Measurements from ENCODE around the gene ICAM1. TPM values are rescaled to one million over a fixed set of nuclear protein-coding genes. Genes with fewer than 3 reads are reported as not detected.

Gene ICAM1, protein sequence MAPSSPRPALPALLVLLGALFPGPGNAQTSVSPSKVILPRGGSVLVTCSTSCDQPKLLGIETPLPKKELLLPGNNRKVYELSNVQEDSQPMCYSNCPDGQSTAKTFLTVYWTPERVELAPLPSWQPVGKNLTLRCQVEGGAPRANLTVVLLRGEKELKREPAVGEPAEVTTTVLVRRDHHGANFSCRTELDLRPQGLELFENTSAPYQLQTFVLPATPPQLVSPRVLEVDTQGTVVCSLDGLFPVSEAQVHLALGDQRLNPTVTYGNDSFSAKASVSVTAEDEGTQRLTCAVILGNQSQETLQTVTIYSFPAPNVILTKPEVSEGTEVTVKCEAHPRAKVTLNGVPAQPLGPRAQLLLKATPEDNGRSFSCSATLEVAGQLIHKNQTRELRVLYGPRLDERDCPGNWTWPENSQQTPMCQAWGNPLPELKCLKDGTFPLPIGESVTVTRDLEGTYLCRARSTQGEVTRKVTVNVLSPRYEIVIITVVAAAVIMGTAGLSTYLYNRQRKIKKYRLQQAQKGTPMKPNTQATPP
- polyA plus RNA-seq (2012; rRNA removed) = 14.5 and 14.8 TPM in 2 replicates
- 7.0 and 9.5 TPM in 2 replicates for polyA plus RNA-seq (2012; cell fraction: cytosol; rRNA removed)
- 27.0 and 35.4 TPM in 2 replicates for polyA plus RNA-seq (2012; cell fraction: nucleus; rRNA removed)

DNA sequence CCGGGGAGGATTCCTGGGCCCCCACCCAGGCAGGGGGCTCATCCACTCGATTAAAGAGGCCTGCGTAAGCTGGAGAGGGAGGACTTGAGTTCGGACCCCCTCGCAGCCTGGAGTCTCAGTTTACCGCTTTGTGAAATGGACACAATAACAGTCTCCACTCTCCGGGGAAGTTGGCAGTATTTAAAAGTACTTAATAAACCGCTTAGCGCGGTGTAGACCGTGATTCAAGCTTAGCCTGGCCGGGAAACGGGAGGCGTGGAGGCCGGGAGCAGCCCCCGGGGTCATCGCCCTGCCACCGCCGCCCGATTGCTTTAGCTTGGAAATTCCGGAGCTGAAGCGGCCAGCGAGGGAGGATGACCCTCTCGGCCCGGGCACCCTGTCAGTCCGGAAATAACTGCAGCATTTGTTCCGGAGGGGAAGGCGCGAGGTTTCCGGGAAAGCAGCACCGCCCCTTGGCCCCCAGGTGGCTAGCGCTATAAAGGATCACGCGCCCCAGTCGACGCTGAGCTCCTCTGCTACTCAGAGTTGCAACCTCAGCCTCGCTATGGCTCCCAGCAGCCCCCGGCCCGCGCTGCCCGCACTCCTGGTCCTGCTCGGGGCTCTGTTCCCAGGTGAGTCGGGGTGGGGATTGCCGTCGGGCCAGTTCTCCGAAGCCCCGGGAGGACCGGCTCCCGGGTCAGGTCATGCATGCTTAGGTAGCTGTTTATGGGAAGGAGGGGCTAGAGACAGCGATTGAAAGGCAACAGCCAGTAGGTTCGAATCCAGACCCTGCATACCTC lies at the start of gene ICAM1:
Gene ICAM1, plus strand, starts transcription at position 505 of the 779 bp plus-strand sequence. Its CDS starts 40 bp downstream, at position 545.
- DNase-seq = peak; percentile 52
- ChIA-PET POLR2A (interaction anchor here (1.0 to 1.4 kb wide), 2 partner anchors 44 to 46 kb away, joined by 3 to 5 read pairs; no protein-coding TSS in a partner anchor), CTCF (interaction anchor here (0.6 to 17.2 kb wide), 24 partner anchors 8 to 338 kb away, joined by 3 to 596 read pairs (median 7); partner anchors contain the start of genes CDC37, FDX2, ICAM4 and ICAM5)
- peaks cover 2% of the 10 kb centered on the region for H3F3A ChIP-seq (replicated peaks; ENCODE audit: insufficient read depth)
- no peaks in the 10 kb centered on the region for H3K36me3 ChIP-seq (replicated peaks in 1 of 2; ENCODE audit: control insufficient read depth in 1 of 2, insufficient read depth in 2 of 2, low read length in 1 of 2)
- no peaks in the 10 kb centered on the region for H3K79me2 ChIP-seq (ENCODE audit: insufficient read depth)
- peak within 1 kb of the TSS; percentile 59 for H3K4me2 ChIP-seq
- H3K4me1 ChIP-seq (ENCODE audit: control insufficient read depth in 1 of 2, insufficient read depth in 2 of 2, low read depth in 1 of 2, low read length in 1 of 2) = peaks cover 0 to 4% of the 10 kb centered on the region in 2 experiments; a peak in 2 of 4 replicates
- H3K9me3 ChIP-seq = no peaks in the 10 kb centered on the region
- TF ChIP-seq JUND (IDR thresholded peaks at IDR 0.05) = no peak
- TF ChIP-seq GABPA (IDR thresholded peaks at IDR 0.05; ENCODE audit: low read depth) = peak; percentile 60
- no peak for TF ChIP-seq FOSL2 (IDR thresholded peaks at IDR 0.05; ENCODE audit: borderline replicate concordance, low read depth)
- TF ChIP-seq, protein P1, sequence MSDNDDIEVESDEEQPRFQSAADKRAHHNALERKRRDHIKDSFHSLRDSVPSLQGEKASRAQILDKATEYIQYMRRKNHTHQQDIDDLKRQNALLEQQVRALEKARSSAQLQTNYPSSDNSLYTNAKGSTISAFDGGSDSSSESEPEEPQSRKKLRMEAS (IDR thresholded peaks at IDR 0.05; ENCODE audit: low read depth) = peak; percentile 85; the same call in 1 of the 2 replicates
- TF ChIP-seq USF1 (IDR thresholded peaks at IDR 0.05; ENCODE audit: borderline replicate concordance, low read depth) = peak; percentile 23; the same call in 1 of the 2 replicates
- TF ChIP-seq MEF2A (IDR thresholded peaks at IDR 0.05; ENCODE audit: borderline replicate concordance, low read depth) = no peak
- no peak for TF ChIP-seq PBX3 (IDR thresholded peaks at IDR 0.05)
- TF ChIP-seq RXRA (IDR thresholded peaks at IDR 0.05; ENCODE audit: borderline replicate concordance, low read depth) = peak; percentile 19; the same call in 1 of the 2 replicates
- TF ChIP-seq EP300 (IDR thresholded peaks at IDR 0.05; ENCODE audit: borderline replicate concordance in 1 of 2, low read depth in 1 of 2, low read length in 1 of 2) = no peak
- TF ChIP-seq SIN3A (IDR thresholded peaks at IDR 0.05; ENCODE audit: borderline replicate concordance, low read depth, low read length) = no peak; the same call in 1 of the 2 replicates
- no peak for TF ChIP-seq RCOR1 (IDR thresholded peaks at IDR 0.05; ENCODE audit: low read length)
- peak within 1 kb of the TSS; percentile 26 to 27 for H3K4me3 ChIP-seq (ENCODE audit: low read depth in 2 of 2, low read length in 1 of 2)
- no peaks in the 10 kb centered on the region for H4K20me1 ChIP-seq (ENCODE audit: insufficient read depth)
- no peak within 1 kb of the TSS for H3K27ac ChIP-seq (ENCODE audit: low read depth in 2 of 2, low read length in 1 of 2)
- peak within 1 kb of the TSS; percentile 73; the same call in 1 of the 2 replicates for H2AFZ ChIP-seq (ENCODE audit: low read depth)
- H3K9me2 ChIP-seq = no peaks in the 10 kb centered on the region
- no peak within 1 kb of the TSS for H3K9ac ChIP-seq
- WGBS (ENCODE audit: low lambda C conversion rate) = 8% methylated on average over 33 of the region's 51 CpGs
- H3K27me3 ChIP-seq (ENCODE audit: insufficient read depth) = no peaks in the 10 kb centered on the region
